PC-3 (cell line): ENCODE results near the gene MUCL3. TPM values are rescaled to one million over a fixed set of nuclear protein-coding genes. Genes with fewer than 3 reads are reported as not detected.

Experiments used
- ATAC-seq: fragments of 200-7000 bp; cut with Tn5 transposase; 2 replicates; pipeline ENCODE4 v1.9.1; 2020; ENCODE audit warnings: mild to moderate bottlenecking, moderate library complexity
- Bru-seq: library from RNA; stranded (reverse); fragments of 400-500 nt; gene quantifications from one replicate; lab custom pipeline; 2021; lab: Mats Ljungman, UMichigan
- BruChase-seq, 2 experiments: library from RNA; stranded (reverse); fragments of 400-500 nt; gene quantifications; one replicate each; lab custom pipeline; 2021; lab: Mats Ljungman, UMichigan
- BruUV-seq: library from RNA; stranded (reverse); fragments of 400-500 nt; replicated peaks from 2 replicates; lab custom pipeline; 2021; lab: Mats Ljungman, UMichigan
- CTCF ChIA-PET: fragments of 300-600 bp; sonication (Branson Sonifier 250); formaldehyde crosslinking; loops from one replicate; lab custom pipeline; 2022; ENCODE audit warnings: antibody characterized with exemption; lab: Charles Lee
- POLR2A ChIA-PET: fragments of 300-600 bp; sonication (Branson Sonifier 250); formaldehyde crosslinking; loops from one replicate; lab custom pipeline; 2022; ENCODE audit warnings: antibody characterized with exemption; ENCODE audit not compliant: unreplicated experiment; lab: Charles Lee
- DNase-seq: peaks from one replicate; pipeline ENCODE4 v3.0.0-alpha.2; 2015
- H2AFZ ChIP-seq: fragments of 300-600 bp; sonication (generic); 2 replicates; pipeline ENCODE4 v1.6.0; 2016; ENCODE audit warnings: antibody characterized with exemption, low read length
- H3F3A ChIP-seq: fragments of 300-600 bp; sonication (generic); one replicate; pipeline ENCODE4 v1.6.0; 2017; ENCODE audit warnings: antibody characterized with exemption, low read length, control low read depth, mild to moderate bottlenecking; ENCODE audit not compliant: unreplicated experiment
- H3K27ac ChIP-seq: fragments of 300-600 bp; sonication (generic); 2 replicates; pipeline ENCODE4 v1.5.1; 2016; ENCODE audit warnings: mild to moderate bottlenecking, low read length
- H3K27me3 ChIP-seq: fragments of 300-600 bp; sonication (generic); 2 replicates; pipeline ENCODE4 v1.6.1; 2016; ENCODE audit warnings: low read length, mixed read lengths
- H3K36me3 ChIP-seq: fragments of 300-600 bp; sonication (generic); 2 replicates; pipeline ENCODE4 v1.6.1; 2016; ENCODE audit warnings: low read depth, mixed run types, low read length, mixed read lengths
- H3K4me1 ChIP-seq: fragments of 300-600 bp; sonication (generic); 2 replicates; pipeline ENCODE4 v1.5.1; 2016; ENCODE audit warnings: low read length; ENCODE audit not compliant: insufficient read depth
- H3K4me2 ChIP-seq: fragments of 300-600 bp; sonication (generic); 2 replicates; pipeline ENCODE4 v1.6.0; 2016; ENCODE audit warnings: low read length
- H3K4me3 ChIP-seq: fragments of 300-600 bp; sonication (generic); 2 replicates; pipeline ENCODE4 v1.5.1; 2016; ENCODE audit warnings: mild to moderate bottlenecking, low read length, mixed read lengths
- H3K79me2 ChIP-seq: fragments of 300-600 bp; sonication (generic); 2 replicates; pipeline ENCODE4 v1.6.1; 2017; ENCODE audit warnings: low read length, mixed read lengths
- H3K9ac ChIP-seq: fragments of 300-600 bp; sonication (generic); 2 replicates; pipeline ENCODE4 v1.6.0; 2016; ENCODE audit warnings: mild to moderate bottlenecking, low read length
- H3K9me2 ChIP-seq: fragments of 300-600 bp; sonication (generic); replicated peaks from 2 replicates; pipeline ENCODE4 v1.6.1; 2016; ENCODE audit warnings: mixed run types, low read length, mixed read lengths
- H3K9me3 ChIP-seq: fragments of 300-600 bp; sonication (generic); 2 replicates; pipeline ENCODE4 v1.6.1; 2016; ENCODE audit warnings: low read length, mixed read lengths
- H4K20me1 ChIP-seq: fragments of 300-600 bp; sonication (generic); 2 replicates; pipeline ENCODE4 v1.6.1; 2016; ENCODE audit warnings: low read length, mixed read lengths
- EZH2 ChIP-seq: fragments of 300-600 bp; sonication (generic); IDR thresholded peaks from one replicate; pipeline ENCODE4 v1.6.1; 2017; ENCODE audit warnings: antibody characterized with exemption, mild to moderate bottlenecking, low read length; ENCODE audit not compliant: unreplicated experiment
- EZH2phosphoT487 ChIP-seq: fragments of 300-600 bp; sonication (generic); IDR thresholded peaks from 2 replicates; pipeline ENCODE4 v1.6.1; 2018; ENCODE audit warnings: mild to moderate bottlenecking, antibody characterized with exemption, low read length, borderline replicate concordance
- intact Hi-C: fragments of 100-400 bp; cut with micrococcal nuclease; formaldehyde crosslinking; loops from 2 replicates; pipeline ENCODE4 v1.9.0; 2023
- long read RNA-seq: library from polyadenylated mRNA; unstranded; transcript quantifications from one replicate; pipeline ENCODE4 v2.0.0, GENCODE V29; 2021; ENCODE audit not compliant: unreplicated experiment
- total RNA-seq: library from RNA; depleted of rRNA; stranded (reverse); fragments of >200 nt; gene quantifications from 2 replicates; pipeline ENCODE4 v1.2.3, GENCODE V29; 2014; rRNA removed
- TF ChIP-seq, protein P1 (sequence below): fragments of 300-600 bp; sonication (generic); conservative IDR thresholded peaks from 2 replicates; pipeline ENCODE4 v1.5.1; 2017; ENCODE audit warnings: antibody characterized with exemption, low read depth, mild to moderate bottlenecking, low read length

The MUCL3 gene, protein sequence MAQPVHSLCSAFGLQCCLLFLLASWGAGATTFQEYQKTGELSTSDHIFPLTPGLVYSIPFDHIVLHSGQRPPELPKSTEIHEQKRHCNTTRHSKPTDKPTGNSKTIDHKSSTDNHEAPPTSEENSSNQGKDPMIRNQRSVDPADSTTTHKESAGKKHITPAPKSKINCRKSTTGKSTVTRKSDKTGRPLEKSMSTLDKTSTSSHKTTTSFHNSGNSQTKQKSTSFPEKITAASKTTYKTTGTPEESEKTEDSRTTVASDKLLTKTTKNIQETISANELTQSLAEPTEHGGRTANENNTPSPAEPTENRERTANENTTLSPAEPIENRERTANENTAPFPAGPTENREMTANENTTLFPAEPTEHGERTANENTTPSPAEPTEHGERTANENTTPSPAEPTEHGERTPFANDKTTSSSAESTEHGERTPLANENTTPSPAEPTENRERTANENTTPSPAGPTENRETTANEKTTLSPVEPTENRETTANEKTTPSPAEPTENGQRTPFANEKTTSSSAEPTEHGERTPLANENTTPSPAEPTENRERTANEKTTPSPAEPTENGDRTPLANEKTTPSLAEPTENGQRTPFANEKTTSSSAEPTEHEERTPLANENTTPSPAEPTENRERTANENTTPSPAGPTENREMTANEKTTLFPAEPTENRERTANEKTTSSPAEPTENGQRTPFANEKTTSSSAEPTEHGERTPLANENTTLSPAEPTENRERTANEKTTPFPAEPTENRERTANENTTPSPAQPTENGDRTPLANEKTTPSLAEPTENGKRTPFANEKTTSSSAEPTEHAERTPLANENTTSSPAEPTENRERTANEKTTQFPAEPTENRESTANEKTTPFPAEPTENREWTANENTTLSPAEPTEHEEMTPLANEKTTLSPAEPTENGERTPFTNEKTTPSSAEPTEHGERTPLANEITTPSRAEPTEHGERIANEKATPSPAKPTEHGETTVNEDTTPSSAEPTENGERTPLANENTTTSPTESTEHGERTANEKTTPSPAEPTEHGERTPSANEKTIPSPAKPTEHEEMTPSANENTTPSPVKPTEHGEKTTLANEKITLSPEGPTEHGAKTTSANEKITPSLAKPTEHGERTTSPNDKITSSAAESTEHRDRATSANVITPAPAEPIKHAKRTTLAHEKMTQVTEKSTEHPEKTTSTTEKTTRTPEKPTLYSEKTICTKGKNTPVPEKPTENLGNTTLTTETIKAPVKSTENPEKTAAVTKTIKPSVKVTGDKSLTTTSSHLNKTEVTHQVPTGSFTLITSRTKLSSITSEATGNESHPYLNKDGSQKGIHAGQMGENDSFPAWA (N-terminal part only)
- total RNA-seq (0.04 TPM in 1 of 2 replicates, not detected in the other), Bru-seq, nascent RNA (percentile 12 among the genes with signal in this experiment), BruChase-seq, experiment 1, labeled RNA remaining after a 6-hour chase (percentile 20 among the genes with signal in this experiment), BruChase-seq, experiment 2, labeled RNA remaining after a 2-hour chase (percentile 7 among the genes with signal in this experiment)
- long read RNA-seq, result 0 reads

DNA sequence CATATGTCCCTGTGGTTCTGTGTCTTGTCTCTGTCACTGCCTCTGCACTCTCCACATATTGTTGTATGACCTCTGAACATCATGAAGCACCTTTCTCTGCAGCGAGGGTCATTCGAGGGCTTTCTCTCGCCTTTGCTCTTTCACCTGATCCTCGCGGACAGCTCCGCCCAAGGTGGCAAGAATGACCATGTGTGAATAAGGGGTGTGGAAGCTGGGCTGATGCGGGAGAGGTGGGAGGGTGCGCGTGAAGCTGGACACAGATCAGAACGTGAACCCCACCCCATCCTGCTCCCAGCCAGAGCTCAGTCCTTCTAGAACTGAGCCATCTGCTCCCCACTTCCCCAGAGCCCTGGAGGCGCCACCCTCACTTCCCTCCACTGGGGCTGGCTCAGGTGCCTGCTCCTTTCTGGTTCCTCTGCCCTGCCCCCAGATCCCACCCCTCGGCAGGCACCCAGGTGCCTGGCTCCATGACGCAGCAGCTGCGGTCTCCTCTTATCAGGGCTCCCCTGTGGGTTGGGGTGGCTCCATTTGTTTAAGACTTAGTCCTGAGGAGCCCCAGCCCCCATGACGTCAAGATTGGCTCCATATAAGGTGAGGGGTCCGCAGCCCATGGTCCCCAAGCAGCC is at the start of gene MUCL3:
TSS of gene MUCL3 (plus strand) at position 613 of the 626 bp plus-strand sequence. CDS start 27 bp downstream, outside the sequence.
- no peaks in the 10 kb centered on the region for H3K27me3 ChIP-seq
- no peak for TF ChIP-seq EZH2phosphoT487
- no peak for TF ChIP-seq EZH2
- TF ChIP-seq, protein P1, sequence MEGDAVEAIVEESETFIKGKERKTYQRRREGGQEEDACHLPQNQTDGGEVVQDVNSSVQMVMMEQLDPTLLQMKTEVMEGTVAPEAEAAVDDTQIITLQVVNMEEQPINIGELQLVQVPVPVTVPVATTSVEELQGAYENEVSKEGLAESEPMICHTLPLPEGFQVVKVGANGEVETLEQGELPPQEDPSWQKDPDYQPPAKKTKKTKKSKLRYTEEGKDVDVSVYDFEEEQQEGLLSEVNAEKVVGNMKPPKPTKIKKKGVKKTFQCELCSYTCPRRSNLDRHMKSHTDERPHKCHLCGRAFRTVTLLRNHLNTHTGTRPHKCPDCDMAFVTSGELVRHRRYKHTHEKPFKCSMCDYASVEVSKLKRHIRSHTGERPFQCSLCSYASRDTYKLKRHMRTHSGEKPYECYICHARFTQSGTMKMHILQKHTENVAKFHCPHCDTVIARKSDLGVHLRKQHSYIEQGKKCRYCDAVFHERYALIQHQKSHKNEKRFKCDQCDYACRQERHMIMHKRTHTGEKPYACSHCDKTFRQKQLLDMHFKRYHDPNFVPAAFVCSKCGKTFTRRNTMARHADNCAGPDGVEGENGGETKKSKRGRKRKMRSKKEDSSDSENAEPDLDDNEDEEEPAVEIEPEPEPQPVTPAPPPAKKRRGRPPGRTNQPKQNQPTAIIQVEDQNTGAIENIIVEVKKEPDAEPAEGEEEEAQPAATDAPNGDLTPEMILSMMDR, result no peak
- no peaks in the 10 kb centered on the region for H3F3A ChIP-seq
- no peak for DNase-seq
- no peaks in the 10 kb centered on the region for H3K36me3 ChIP-seq
- H4K20me1 ChIP-seq, result no peaks in the 10 kb centered on the region
- no TSS peak for BruUV-seq
- H3K9ac ChIP-seq, result no peak within 1 kb of the TSS
- no peak within 1 kb of the TSS for H3K4me3 ChIP-seq
- POLR2A ChIA-PET, result no interaction called here
- no peak within 1 kb of the TSS for H3K4me2 ChIP-seq
- peaks cover 9% of the 10 kb centered on the region; the same call in 1 of the 2 replicates for H3K4me1 ChIP-seq
- H3K79me2 ChIP-seq, result no peaks in the 10 kb centered on the region
- ATAC-seq, result no peak
- no peak within 1 kb of the TSS for H2AFZ ChIP-seq
- H3K9me3 ChIP-seq, result no peaks in the 10 kb centered on the region
- intact Hi-C loops, result no loop called here
- no peaks in the 10 kb centered on the region for H3K9me2 ChIP-seq
- no peak within 1 kb of the TSS for H3K27ac ChIP-seq
- CTCF ChIA-PET, result interaction anchor here (0.6 to 1.5 kb wide), 2 partner anchors 130 to 1187 kb away, joined by 3 to 5 read pairs; partner anchors contain the start of gene ATF6B

DNA sequence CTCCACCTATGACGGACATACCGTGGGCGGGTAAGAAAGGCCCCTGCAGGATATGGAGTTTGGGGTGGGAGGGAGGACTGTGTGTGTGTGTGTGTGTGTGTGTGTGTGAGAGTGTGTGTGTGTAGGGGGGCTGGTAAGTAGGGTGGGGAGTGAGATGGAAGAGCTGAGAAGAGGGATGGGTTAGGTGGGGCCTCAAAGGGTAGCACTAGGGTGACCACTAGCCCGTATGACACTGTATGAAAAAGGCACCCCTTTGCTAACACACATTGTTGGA is 49.4 kb upstream of the MUCL3 start:
- Histone ChIP-seq H3K36me3 (peaks cover 44% of the 10 kb centered on the region; the same call in 1 of the 2 replicates), H3K9me2 (no peaks in the 10 kb centered on the region), H3K27me3 (no peaks in the 10 kb centered on the region), H3F3A (no peaks in the 10 kb centered on the region), H3K4me2 (no peak overlapping the region), H3K9me3 (no peaks in the 10 kb centered on the region), H3K79me2 (peaks cover 32% of the 10 kb centered on the region), H3K4me1 (peaks cover 21% of the 10 kb centered on the region), H3K27ac (no peak overlapping the region), H4K20me1 (peaks cover 19% of the 10 kb centered on the region), H2AFZ (no peak overlapping the region), H3K4me3 (no peak overlapping the region), H3K9ac (no peak overlapping the region)
- TF ChIP-seq EZH2phosphoT487, result no peak
- TF ChIP-seq EZH2, result no peak
- TF ChIP-seq, protein P1, result no peak
- ChIA-PET CTCF (no interaction called here), POLR2A (no interaction called here)
- intact Hi-C loops, result no loop called here
- DNase-seq (no peak), ATAC-seq (no peak)
- no TSS peak for BruUV-seq
